COLO829 (cell line): Measurements from ENCODE around the gene SLC2A11.
A peak's percentile ranks its signal among the peaks of the same experiment; 100 is the strongest.
"Not testable (repeated sequence)": the region's sequence is repeated elsewhere in the genome, so short reads cannot be mapped to it uniquely, and the experiment has no call there.

Source experiments
- DNase-seq: peaks from one replicate; pipeline ENCODE4 v3.0.0; 2012; ENCODE audit warnings: low spot score

Gene SLC2A11

GRCh38 chr22:23847310-23847920 is 10.3 kb upstream of the SLC2A11 start:
- no peak for DNase-seq

- DNase-seq = no peak
These were observed 9.4 kb upstream of the SLC2A11 start for GRCh38 chr22:23847991-23848864.

- DNase-seq = peak; percentile 88
These were observed 8.4 kb upstream of the SLC2A11 start for GRCh38 chr22:23849009-23850006.

- DNase-seq = no peak
These were observed 7.5 kb upstream of the SLC2A11 start for GRCh38 chr22:23850136-23850611.

GRCh38 chr22:23856721-23857605 is 712 bp upstream of the SLC2A11 start:
- DNase-seq = peak; percentile 37

GRCh38 chr22:23858484-23858815 is 775 bp downstream of the SLC2A11 start:
- no peak for DNase-seq

- no peak for DNase-seq
These were observed 1.5 kb downstream of the SLC2A11 start for GRCh38 chr22:23859201-23859600.

GRCh38 chr22:23860187-23860586 is 2.5 kb downstream of the SLC2A11 start:
- DNase-seq = not testable (repeated sequence)

GRCh38 chr22:23862103-23862502 is 4.4 kb downstream of the SLC2A11 start:
- peak; percentile 71 for DNase-seq

- DNase-seq = not testable (repeated sequence)
These were observed 7.0 kb downstream of the SLC2A11 start for GRCh38 chr22:23864499-23865154.

- DNase-seq = no peak
These were observed 10.9 kb downstream of the SLC2A11 start for GRCh38 chr22:23868580-23868979.

- peak; percentile 94 for DNase-seq
These were observed 17.2 kb downstream of the SLC2A11 start for GRCh38 chr22:23874871-23875270.

- no peak for DNase-seq
These were observed 18.1 kb downstream of the SLC2A11 start for GRCh38 chr22:23875801-23876200.

GRCh38 chr22:23877566-23877965 is 19.9 kb downstream of the SLC2A11 start:
- DNase-seq = no peak

GRCh38 chr22:23878219-23878618 is 20.5 kb downstream of the SLC2A11 start:
- DNase-seq = no peak

- no peak for DNase-seq
These were observed 24.7 kb downstream of the SLC2A11 start for GRCh38 chr22:23882370-23882769.

- DNase-seq = no peak
These were observed 26.0 kb downstream of the SLC2A11 start for GRCh38 chr22:23883658-23884057.

GRCh38 chr22:23884140-23884539 is 26.5 kb downstream of the SLC2A11 start:
- no peak for DNase-seq

- DNase-seq = peak; percentile 63
These were observed 31.1 kb downstream of the SLC2A11 start for GRCh38 chr22:23888615-23889401.

- DNase-seq = no peak
These were observed 31.9 kb downstream of the SLC2A11 start for GRCh38 chr22:23889620-23890019.
